NB4 (cell line): ENCODE results near the gene COL23A1.

Experiments
- POLR2A ChIP-seq: IDR thresholded peaks from 2 replicates; pipeline ENCODE4 v1.6.1; 2011; ENCODE audit warnings: mild to moderate bottlenecking; ENCODE audit not compliant: insufficient read length; ENCODE audit errors: extremely low read depth
- TF ChIP-seq, protein P1 (sequence below): IDR thresholded peaks from one replicate; pipeline ENCODE4 v1.5.1; 2012; ENCODE audit warnings: low read depth, low read length

DNA sequence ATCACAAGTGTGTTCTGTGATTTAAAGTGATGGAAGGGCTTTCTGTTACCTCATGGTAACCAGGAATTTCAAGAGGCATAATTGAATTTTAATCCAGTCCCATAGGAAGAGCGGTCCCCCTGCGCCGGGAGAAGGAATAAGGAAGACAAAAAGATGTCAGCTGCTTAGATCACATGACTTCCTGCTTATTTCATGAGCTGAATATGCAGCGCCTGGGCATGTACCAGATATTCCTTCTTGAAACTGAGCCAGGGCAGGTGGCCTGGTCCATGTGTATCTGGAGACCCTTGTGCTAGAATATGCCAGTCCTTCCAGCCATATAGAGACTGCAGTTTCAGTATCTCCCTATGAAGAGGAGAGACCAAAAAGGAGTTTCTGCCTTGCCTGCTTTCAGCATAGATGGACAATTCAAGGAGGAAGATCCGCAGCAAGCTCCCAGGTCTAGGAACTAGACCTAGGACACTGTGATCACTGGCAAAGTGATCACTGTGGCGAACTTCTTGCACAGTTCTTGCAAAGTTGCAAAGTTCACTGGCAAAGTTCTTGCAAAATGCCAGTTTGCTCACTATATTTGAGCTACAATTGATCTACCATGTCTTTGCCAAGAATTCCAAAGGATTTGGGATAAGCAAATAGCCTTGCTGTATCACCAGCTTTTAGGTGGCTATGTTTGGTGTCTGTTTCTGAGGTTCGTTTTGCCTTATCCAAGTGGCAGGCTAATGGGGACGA lies 254.7 kb downstream of the COL23A1 start:
- TF ChIP-seq, protein P1, sequence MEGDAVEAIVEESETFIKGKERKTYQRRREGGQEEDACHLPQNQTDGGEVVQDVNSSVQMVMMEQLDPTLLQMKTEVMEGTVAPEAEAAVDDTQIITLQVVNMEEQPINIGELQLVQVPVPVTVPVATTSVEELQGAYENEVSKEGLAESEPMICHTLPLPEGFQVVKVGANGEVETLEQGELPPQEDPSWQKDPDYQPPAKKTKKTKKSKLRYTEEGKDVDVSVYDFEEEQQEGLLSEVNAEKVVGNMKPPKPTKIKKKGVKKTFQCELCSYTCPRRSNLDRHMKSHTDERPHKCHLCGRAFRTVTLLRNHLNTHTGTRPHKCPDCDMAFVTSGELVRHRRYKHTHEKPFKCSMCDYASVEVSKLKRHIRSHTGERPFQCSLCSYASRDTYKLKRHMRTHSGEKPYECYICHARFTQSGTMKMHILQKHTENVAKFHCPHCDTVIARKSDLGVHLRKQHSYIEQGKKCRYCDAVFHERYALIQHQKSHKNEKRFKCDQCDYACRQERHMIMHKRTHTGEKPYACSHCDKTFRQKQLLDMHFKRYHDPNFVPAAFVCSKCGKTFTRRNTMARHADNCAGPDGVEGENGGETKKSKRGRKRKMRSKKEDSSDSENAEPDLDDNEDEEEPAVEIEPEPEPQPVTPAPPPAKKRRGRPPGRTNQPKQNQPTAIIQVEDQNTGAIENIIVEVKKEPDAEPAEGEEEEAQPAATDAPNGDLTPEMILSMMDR = no peak
- no peak for TF ChIP-seq POLR2A
